ENCODE measurements around the gene MECP2.

- TF ChIP-seq CTCF (IDR thresholded peaks at IDR 0.05) (no peak), POLR2AphosphoS5 (IDR thresholded peaks at IDR 0.05) (no peak), POLR2A (IDR thresholded peaks at IDR 0.05) (no peak), EP300 (IDR thresholded peaks at IDR 0.05) (no peak)
These were observed 43.2 kb upstream of the MECP2 start for GRCh38 chrX:154140742-154141141.

All from suprapubic skin (tissue), 4 donors.